ENCODE measurements around the gene TNS3. TPM values are rescaled to one million over a fixed set of nuclear protein-coding genes. Genes with fewer than 3 reads are reported as not detected.

The TNS3 gene
- polyA plus RNA-seq, 1 donor: 66.7 TPM

DNA sequence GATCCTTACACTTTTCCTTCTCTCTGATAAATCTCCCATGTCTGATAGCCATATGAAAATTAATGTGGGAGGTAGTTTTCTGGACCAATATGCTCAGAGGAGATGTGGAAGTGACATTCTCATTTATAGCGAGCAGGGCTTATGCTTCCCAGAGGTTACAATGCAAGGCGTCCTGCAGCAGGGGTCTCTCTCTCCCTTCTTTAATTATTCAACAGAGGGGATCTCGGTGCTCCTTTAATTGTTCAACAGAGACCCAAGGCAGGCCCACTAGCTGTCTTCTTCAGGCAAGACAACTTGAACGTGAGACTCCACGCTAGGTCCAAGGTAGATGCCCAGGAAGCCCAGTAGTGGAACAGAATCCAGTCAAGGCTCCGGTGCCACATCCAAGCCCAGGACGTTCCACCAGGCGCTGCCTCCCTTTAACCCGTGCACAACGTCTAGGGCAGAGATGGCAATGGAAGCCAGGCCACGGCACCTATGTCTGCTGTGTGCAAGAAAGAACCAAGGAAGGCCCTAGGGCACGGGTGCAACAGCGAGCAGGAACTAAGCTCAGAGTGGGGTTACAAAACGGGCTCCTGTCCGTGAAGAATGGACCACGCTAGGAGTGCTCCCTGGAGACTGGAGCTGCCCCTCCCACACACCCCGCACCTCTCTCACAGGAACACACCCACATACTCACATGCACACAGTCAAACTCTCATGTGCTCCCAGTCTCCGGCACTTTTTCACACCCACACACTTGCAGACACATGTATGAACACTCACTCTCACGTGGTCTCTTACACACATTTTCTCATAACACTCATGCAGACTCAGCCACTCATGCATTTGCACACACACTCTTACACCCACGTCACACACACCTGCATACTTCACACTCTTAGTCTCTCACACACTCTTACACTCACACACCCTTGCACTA, 230.4 kb downstream of the TNS3 start:
- no peaks in the 10 kb centered on the region for H3K27me3 ChIP-seq (ENCODE audit: control insufficient read depth, insufficient read depth, low read length)
- H3K27ac ChIP-seq (ENCODE audit: low read length): no peak overlapping the region
- no peaks in the 10 kb centered on the region for H3K9me3 ChIP-seq (ENCODE audit: control insufficient read depth, low read depth, low read length)
- H3K4me1 ChIP-seq (ENCODE audit: control insufficient read depth, insufficient read depth, low read length): peaks cover 29% of the 10 kb centered on the region
- no peak for DNase-seq
- WGBS (ENCODE audit: insufficient coverage, low lambda C conversion rate): 100% methylated on average over 2 of the region's 20 CpGs
- H3K36me3 ChIP-seq (ENCODE audit: control insufficient read depth, insufficient read depth, low read length): peaks cover 44% of the 10 kb centered on the region
- H3K4me3 ChIP-seq (ENCODE audit: low read length): no peak overlapping the region

DNA sequence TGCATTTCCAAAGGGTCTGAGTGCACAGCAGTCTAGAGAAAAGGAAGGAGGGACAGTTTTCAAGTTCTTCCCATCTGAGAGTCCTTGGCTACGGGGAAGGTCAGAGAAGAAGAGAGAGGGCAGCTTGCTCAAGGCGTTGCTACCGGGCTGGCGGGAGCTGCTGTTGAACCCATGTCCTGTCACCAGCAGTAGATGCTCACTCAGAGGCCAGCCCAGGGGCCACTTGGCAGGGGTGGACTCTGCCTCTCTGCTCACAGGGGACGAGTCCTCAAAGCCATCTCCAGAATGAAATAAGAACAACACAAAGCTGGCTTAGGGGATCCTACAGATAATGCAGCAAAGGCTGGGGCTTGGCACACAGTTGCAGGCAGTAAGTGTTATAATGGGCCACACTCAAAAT, 231.5 kb downstream of the TNS3 start:
- Histone ChIP-seq H3K4me3 (ENCODE audit: low read length) (no peak overlapping the region), H3K27me3 (ENCODE audit: control insufficient read depth, insufficient read depth, low read length) (no peaks in the 10 kb centered on the region), H3K27ac (ENCODE audit: low read length) (no peak overlapping the region), H3K36me3 (ENCODE audit: control insufficient read depth, insufficient read depth, low read length) (peaks cover 52% of the 10 kb centered on the region), H3K9me3 (ENCODE audit: control insufficient read depth, low read depth, low read length) (no peaks in the 10 kb centered on the region), H3K4me1 (ENCODE audit: control insufficient read depth, insufficient read depth, low read length) (peaks cover 18% of the 10 kb centered on the region)
- no CpG with 5 or more reads among the region's 5 CpGs for WGBS (ENCODE audit: insufficient coverage, low lambda C conversion rate)
- no peak for DNase-seq

DNA sequence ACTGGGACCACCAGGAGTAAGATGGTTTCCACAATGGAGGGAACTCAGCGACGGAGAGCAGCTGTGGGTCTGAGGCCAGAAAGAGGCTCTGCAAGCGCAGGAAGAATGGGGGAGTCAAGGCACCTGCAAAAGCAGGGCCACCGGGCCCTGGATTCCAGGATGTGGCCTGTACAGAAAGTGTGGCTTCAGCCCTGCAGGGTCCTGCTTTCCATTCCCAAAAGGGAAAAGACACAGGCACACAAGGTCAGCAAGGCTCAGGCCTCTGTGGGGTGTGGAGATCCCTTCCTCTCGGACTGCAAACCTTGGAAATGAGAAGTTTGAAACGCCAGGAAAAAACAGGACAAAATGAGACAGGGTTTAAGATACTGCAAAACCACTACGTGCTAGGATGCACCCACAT, 232.5 kb downstream of the TNS3 start:
- no peaks in the 10 kb centered on the region for H3K27me3 ChIP-seq (ENCODE audit: control insufficient read depth, insufficient read depth, low read length)
- peaks cover 59% of the 10 kb centered on the region for H3K36me3 ChIP-seq (ENCODE audit: control insufficient read depth, insufficient read depth, low read length)
- no peaks in the 10 kb centered on the region for H3K9me3 ChIP-seq (ENCODE audit: control insufficient read depth, low read depth, low read length)
- WGBS (ENCODE audit: insufficient coverage, low lambda C conversion rate): 100% methylated on average over 1 of the region's 7 CpGs
- DNase-seq: no peak
- no peak overlapping the region for H3K4me3 ChIP-seq (ENCODE audit: low read length)
- H3K27ac ChIP-seq (ENCODE audit: low read length): no peak overlapping the region
- peaks cover 10% of the 10 kb centered on the region for H3K4me1 ChIP-seq (ENCODE audit: control insufficient read depth, insufficient read depth, low read length)

DNA sequence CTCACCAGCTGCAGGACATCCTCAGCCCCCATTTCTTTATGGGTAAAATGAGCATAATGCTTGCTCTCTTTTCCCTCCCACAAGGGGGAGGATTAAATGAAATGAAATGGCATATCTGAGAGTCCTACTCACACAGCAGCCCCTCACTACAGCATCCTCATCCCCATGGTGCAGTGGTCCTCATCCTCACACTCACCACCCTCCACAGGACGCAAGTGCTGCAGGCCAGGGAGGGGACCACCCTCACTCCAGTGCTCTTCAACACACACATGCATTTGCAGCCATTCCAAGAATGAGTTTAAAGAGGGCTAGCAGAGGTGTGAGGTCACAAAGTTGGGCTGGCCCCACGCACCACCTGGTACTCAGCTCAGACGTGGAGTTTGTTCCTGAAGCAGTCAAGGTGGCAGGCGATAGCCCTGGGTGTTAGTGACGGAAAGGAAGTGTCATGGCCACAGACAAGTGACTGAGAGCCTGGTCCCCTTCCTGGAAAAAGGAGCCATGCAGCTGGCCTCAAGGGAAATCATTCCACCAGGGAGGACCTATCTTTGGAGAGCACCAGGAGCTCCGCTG, 234.0 kb downstream of the TNS3 start:
- DNase-seq: no peak
- WGBS (ENCODE audit: insufficient coverage, low lambda C conversion rate): no CpG with 5 or more reads among the region's 6 CpGs

DNA sequence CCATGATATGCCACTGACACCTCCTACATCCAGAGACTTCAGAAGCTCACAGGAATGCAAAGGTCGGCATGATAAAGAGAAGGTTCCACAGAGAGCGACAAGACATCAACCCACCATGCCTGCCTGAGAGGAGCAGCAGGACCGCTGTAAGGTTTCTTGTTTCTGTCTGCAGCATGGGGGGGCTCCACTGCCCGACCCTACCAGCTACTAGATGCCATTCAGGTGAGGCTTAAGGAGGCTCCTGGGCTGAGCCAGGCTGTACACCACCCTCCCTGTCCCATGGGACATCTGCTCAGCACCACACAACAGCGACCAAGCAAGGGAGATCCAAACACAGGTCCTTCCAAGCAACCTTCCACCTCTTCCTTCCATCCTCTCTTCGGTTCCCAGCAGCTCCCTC, 234.6 kb downstream of the TNS3 start:
- no peaks in the 10 kb centered on the region for H3K27me3 ChIP-seq (ENCODE audit: control insufficient read depth, insufficient read depth, low read length)
- no peaks in the 10 kb centered on the region for H3K9me3 ChIP-seq (ENCODE audit: control insufficient read depth, low read depth, low read length)
- no CpG with 5 or more reads among the region's 6 CpGs for whole genome bisulfite sequencing (ENCODE audit: insufficient coverage, low lambda C conversion rate)
- H3K4me1 ChIP-seq (ENCODE audit: control insufficient read depth, insufficient read depth, low read length): no peaks in the 10 kb centered on the region
- H3K36me3 ChIP-seq (ENCODE audit: control insufficient read depth, insufficient read depth, low read length): peaks cover 69% of the 10 kb centered on the region
- no peak overlapping the region for H3K27ac ChIP-seq (ENCODE audit: low read length)
- H3K4me3 ChIP-seq (ENCODE audit: low read length): no peak overlapping the region
- DNase-seq: no peak

More for the DNA sequence above, 234.0 kb downstream of the TNS3 start:
- H3K27me3 ChIP-seq (ENCODE audit: control insufficient read depth, insufficient read depth, low read length): no peaks in the 10 kb centered on the region
- no peaks in the 10 kb centered on the region for H3K9me3 ChIP-seq (ENCODE audit: control insufficient read depth, low read depth, low read length)
- no peaks in the 10 kb centered on the region for H3K4me1 ChIP-seq (ENCODE audit: control insufficient read depth, insufficient read depth, low read length)
- no peak overlapping the region for H3K4me3 ChIP-seq (ENCODE audit: low read length)
- H3K36me3 ChIP-seq (ENCODE audit: control insufficient read depth, insufficient read depth, low read length): peaks cover 69% of the 10 kb centered on the region
- H3K27ac ChIP-seq (ENCODE audit: low read length): no peak overlapping the region

DNA sequence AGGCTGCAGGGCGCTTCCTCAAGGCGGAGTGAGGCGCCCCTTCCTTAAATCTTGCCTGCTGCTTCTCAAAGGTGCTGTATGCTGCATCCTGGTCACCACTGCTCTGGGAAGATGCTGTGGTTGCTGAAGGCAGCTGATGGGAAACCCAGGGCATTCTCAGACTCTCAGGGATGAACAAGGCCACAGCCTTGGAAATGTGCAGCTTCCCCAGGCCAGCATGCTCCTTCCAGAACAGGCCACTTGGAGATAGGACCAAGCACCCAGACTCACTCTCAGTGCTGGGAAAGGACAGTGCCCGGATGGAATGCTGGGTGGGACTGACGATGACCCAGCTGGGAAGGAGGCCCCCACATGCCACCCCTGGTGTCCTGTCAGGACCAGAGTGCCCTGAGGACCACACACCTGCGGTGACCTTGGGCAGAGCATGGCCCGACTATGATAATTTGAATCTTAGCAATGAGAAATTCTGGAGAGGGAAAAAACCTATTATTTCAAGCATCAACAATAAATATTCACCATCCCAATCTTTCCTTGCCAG, 235.5 kb downstream of the TNS3 start:
- no peaks in the 10 kb centered on the region for H3K27me3 ChIP-seq (ENCODE audit: control insufficient read depth, insufficient read depth, low read length)
- H3K27ac ChIP-seq (ENCODE audit: low read length): no peak overlapping the region
- DNase-seq: no peak
- no CpG with 5 or more reads among the region's 7 CpGs for WGBS (ENCODE audit: insufficient coverage, low lambda C conversion rate)
- H3K4me3 ChIP-seq (ENCODE audit: low read length): no peak overlapping the region
- H3K4me1 ChIP-seq (ENCODE audit: control insufficient read depth, insufficient read depth, low read length): no peaks in the 10 kb centered on the region
- peaks cover 69% of the 10 kb centered on the region for H3K36me3 ChIP-seq (ENCODE audit: control insufficient read depth, insufficient read depth, low read length)
- no peaks in the 10 kb centered on the region for H3K9me3 ChIP-seq (ENCODE audit: control insufficient read depth, low read depth, low read length)

DNA sequence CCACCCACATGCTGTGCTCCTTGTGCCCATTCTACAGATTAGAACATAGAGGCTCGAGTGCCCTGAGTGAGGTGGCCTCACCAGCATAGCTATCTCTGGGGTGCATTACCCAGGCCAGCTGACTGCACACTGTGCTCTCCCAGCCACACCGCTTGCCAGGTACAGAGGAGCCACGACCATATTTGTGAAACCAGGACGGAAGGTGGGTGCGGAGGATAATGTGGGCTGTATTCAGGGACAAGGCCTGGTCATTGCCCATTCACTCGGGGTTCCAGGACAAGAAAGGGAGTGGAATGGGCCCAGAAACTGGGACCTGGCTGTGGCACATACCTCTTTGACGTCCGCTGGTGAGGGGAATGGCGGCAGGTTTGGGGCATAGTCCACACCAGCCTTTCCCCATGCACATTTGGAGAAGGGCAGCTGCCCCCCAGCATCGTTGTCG, 236.0 kb downstream of the TNS3 start:
- no peaks in the 10 kb centered on the region for H3K27me3 ChIP-seq (ENCODE audit: control insufficient read depth, insufficient read depth, low read length)
- peaks cover 69% of the 10 kb centered on the region for H3K36me3 ChIP-seq (ENCODE audit: control insufficient read depth, insufficient read depth, low read length)
- no peak overlapping the region for H3K27ac ChIP-seq (ENCODE audit: low read length)
- DNase-seq: no peak
- WGBS (ENCODE audit: insufficient coverage, low lambda C conversion rate): no CpG with 5 or more reads among the region's 11 CpGs
- H3K4me1 ChIP-seq (ENCODE audit: control insufficient read depth, insufficient read depth, low read length): no peaks in the 10 kb centered on the region
- no peaks in the 10 kb centered on the region for H3K9me3 ChIP-seq (ENCODE audit: control insufficient read depth, low read depth, low read length)
- H3K4me3 ChIP-seq (ENCODE audit: low read length): no peak overlapping the region

DNA sequence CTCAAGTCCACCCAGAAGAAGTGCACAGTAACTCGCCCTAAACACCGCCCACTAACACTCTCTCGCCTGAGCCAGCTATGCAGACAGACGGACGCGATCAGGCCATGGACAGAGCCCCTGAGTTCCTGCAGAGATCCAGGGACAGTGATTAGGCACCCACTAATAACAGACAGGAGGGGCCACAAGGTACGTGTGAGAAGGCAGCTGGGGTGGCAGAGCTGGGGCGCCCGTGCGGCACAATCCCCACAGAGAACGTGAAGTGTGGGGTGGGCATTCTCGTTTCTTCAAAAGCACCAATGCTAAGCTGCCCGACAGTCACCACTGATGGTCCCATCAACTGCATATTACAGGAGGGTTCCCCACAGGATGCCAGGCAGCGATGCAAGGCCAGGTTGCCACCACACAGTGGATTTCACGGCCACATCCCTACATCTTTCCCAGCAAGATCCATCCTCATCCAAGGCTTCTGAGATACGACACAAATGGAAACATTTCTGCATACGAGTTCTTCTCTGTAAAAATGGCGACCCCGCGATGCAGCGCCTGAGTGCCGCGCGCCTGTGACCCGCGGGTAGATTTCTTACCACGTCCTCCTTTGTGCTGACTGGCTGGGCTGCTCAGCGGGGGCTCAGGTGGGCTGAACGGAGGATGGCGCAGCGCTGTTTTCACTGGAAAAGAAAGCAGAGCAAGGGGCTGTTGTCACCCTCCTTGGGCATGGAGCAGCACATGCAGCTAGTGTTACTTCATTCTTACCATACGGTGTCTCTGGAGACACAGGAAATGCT, 237.5 kb downstream of the TNS3 start:
- peaks cover 71% of the 10 kb centered on the region for H3K36me3 ChIP-seq (ENCODE audit: control insufficient read depth, insufficient read depth, low read length)
- 80% methylated on average over 2 of the region's 32 CpGs for WGBS (ENCODE audit: insufficient coverage, low lambda C conversion rate)
- DNase-seq: no peak

DNA sequence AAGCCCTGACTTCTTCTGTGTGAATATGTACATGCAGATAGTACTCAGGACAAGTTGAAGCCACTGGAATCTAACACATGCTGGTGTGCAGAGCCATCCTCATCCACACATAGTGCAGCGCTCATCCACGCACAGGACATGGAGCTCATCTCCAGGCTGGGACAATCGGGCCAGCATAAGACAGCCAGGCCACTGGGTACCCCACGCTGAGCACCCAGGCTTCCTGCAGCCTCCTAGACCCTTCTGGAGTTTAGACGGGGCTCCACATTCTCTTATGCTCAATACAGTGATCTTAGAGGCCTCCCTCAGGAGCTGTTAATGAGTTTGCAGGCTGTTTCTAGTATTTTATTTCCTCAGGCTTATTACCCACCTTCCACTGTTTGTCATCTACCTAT, 238.9 kb downstream of the TNS3 start:
- H3K27me3 ChIP-seq (ENCODE audit: control insufficient read depth, insufficient read depth, low read length): no peaks in the 10 kb centered on the region
- no peaks in the 10 kb centered on the region for H3K4me1 ChIP-seq (ENCODE audit: control insufficient read depth, insufficient read depth, low read length)
- H3K36me3 ChIP-seq (ENCODE audit: control insufficient read depth, insufficient read depth, low read length): peaks cover 73% of the 10 kb centered on the region
- WGBS (ENCODE audit: insufficient coverage, low lambda C conversion rate): no CpG with 5 or more reads among the region's 5 CpGs
- H3K4me3 ChIP-seq (ENCODE audit: low read length): no peak overlapping the region
- no peaks in the 10 kb centered on the region for H3K9me3 ChIP-seq (ENCODE audit: control insufficient read depth, low read depth, low read length)
- H3K27ac ChIP-seq (ENCODE audit: low read length): no peak overlapping the region
- DNase-seq: no peak

More for the DNA sequence above, 237.5 kb downstream of the TNS3 start:
- Histone ChIP-seq H3K9me3 (ENCODE audit: control insufficient read depth, low read depth, low read length) (no peaks in the 10 kb centered on the region), H3K4me3 (ENCODE audit: low read length) (no peak overlapping the region), H3K27ac (ENCODE audit: low read length) (no peak overlapping the region), H3K27me3 (ENCODE audit: control insufficient read depth, insufficient read depth, low read length) (no peaks in the 10 kb centered on the region), H3K4me1 (ENCODE audit: control insufficient read depth, insufficient read depth, low read length) (no peaks in the 10 kb centered on the region)

Measured in large intestine (tissue), 3 donors.